Mesodermal cell (in vitro differentiated cells): Measurements from ENCODE around the gene SGK1.
"Not testable (repeated sequence)": the region's sequence is repeated elsewhere in the genome, so short reads cannot be mapped to it uniquely, and the experiment has no call there.

Experiments used
- H3K27ac ChIP-seq: 2 replicates; pipeline ENCODE4 v1.7.0; 2013; ENCODE audit warnings: mild to moderate bottlenecking, low read depth, low read length, moderate library complexity; ENCODE audit not compliant: severe bottlenecking
- H3K36me3 ChIP-seq: 2 replicates; pipeline ENCODE4 v1.7.1; 2013; ENCODE audit warnings: mild to moderate bottlenecking, low read length, moderate library complexity; ENCODE audit not compliant: control insufficient read depth, insufficient read depth
- H3K4me1 ChIP-seq: one replicate; pipeline ENCODE4 v1.7.1; 2013; ENCODE audit warnings: mild to moderate bottlenecking, low read length; ENCODE audit not compliant: insufficient read depth, control insufficient read depth, poor library complexity, severe bottlenecking
- H3K4me3 ChIP-seq: 2 replicates; pipeline ENCODE4 v1.7.0; 2013; ENCODE audit warnings: low read length, control low read depth, mild to moderate bottlenecking; ENCODE audit not compliant: insufficient read depth, poor library complexity, severe bottlenecking; ENCODE audit errors: extremely low read depth
- H3K9me3 ChIP-seq: 2 replicates; pipeline ENCODE4 v1.7.1; 2013; ENCODE audit warnings: mild to moderate bottlenecking, low read length, moderate library complexity; ENCODE audit not compliant: control insufficient read depth
- WGBS, 2 experiments: methylation state at CpG; one replicate each; pipeline ENCODE4 v1.1.5; 2013; ENCODE audit warnings: missing lambda C conversion rate in 2 of 2; ENCODE audit not compliant: insufficient coverage in 2 of 2; 5-methylcytosine and 5-hydroxymethylcytosine counted together

Gene SGK1

DNA sequence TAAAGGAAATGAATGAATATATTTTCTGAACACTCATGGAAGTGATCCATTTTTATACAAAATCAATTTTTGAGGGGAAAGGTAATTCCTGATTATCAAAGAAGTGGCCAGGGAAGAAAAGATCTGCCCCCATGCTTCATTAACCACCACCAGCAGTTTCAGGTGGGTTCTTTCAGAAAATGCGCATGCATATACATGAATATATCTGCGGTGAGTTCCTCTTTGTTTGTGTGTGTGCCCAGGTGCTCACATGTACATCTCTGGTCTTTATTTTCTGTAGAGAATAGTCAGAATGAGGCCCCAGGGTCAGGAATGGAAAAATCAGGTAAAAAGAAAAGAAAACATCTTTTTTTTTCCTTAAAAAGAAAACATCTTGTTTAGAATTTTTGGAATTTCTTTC is 88.4 kb downstream of the SGK1 start:
- H3K27ac ChIP-seq: no peak overlapping the region
- H3K36me3 ChIP-seq: no peaks in the 10 kb centered on the region
- H3K4me1 ChIP-seq: no peaks in the 10 kb centered on the region
- WGBS, 2 experiments: 40% methylated on average over 1 of the region's 2 CpGs; no CpG with 5 or more reads in 1 of the 2 experiments
- H3K9me3 ChIP-seq: no peaks in the 10 kb centered on the region
- no peak overlapping the region for H3K4me3 ChIP-seq

DNA sequence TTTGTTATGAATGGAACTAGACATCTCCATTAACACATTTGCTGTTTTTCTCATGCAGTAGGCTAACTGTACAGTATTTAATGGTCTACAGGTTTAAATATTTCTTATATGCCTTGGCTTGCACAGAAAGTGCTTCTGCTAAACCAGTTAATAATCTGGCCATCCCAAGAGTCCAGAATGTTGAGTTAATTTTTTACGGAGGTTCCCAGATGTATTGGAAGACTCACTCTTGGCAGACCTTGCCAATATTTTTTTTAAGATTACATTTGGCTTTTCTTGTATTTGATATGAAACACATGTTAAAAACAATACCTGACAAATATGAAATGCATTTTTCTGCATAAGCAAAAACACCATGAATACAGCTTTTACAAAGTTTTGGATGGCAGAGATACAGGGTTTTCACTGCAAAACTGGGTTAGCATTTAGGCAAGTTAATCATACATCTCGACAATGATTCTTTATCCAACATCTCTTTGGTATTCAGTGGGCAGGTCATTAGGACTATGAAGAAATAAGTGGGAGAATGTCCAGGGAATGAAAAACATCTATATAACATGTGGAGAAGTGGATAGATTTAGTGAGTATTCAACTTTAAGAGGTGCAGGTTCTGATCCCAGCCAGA is 94.0 kb downstream of the SGK1 start:
- no peaks in the 10 kb centered on the region for H3K36me3 ChIP-seq
- H3K4me1 ChIP-seq: no peaks in the 10 kb centered on the region
- 100% methylated on average over 1 of the region's 2 CpGs; no CpG with 5 or more reads in 1 of the 2 experiments for WGBS, 2 experiments
- H3K9me3 ChIP-seq: no peaks in the 10 kb centered on the region
- no peak overlapping the region for H3K27ac ChIP-seq
- H3K4me3 ChIP-seq: no peak overlapping the region

DNA sequence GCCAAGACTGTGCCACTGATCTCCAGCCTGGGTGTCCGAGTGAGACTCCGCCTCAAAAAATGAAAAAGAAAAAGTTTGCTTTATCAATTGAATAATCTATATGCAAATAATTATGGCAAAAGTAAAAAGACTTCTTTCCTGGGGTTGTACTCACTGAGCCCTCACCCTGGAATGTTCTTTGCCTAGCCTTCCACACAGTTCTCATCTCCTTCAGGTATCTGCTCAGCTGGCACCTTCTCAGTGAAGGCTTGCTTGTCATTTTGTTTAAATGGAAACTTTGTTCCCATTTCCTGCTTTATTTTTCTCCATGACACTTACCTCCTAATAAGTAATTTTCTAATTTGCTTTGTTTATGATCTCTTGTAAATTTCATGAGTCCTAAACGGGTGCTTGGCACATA is 96.7 kb downstream of the SGK1 start:
- Histone ChIP-seq H3K4me1 (no peaks in the 10 kb centered on the region), H3K36me3 (no peaks in the 10 kb centered on the region), H3K27ac (no peak overlapping the region), H3K9me3 (no peaks in the 10 kb centered on the region), H3K4me3 (no peak overlapping the region)
- WGBS, 2 experiments: no CpG with 5 or more reads among the region's 3 CpGs

DNA sequence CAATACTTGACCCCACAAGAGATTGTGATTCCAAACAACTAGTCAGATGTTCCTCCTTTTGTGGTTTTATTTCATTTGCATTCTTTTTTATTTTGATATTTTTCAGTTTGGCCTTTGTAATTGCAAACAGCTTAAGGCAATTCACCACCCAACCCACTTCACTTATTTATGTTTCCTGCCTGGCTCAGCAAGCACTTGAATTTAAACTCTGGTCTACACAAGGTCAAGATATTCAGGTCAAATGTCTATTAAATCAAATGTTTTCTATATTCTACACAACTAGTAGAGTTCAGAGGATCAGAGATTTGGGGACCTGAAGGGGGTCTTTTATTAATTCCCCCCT is 100.1 kb downstream of the SGK1 start:
- H3K4me1 ChIP-seq: no peaks in the 10 kb centered on the region
- no peaks in the 10 kb centered on the region for H3K36me3 ChIP-seq
- no peak overlapping the region for H3K27ac ChIP-seq
- H3K9me3 ChIP-seq: no peaks in the 10 kb centered on the region
- no peak overlapping the region for H3K4me3 ChIP-seq

DNA sequence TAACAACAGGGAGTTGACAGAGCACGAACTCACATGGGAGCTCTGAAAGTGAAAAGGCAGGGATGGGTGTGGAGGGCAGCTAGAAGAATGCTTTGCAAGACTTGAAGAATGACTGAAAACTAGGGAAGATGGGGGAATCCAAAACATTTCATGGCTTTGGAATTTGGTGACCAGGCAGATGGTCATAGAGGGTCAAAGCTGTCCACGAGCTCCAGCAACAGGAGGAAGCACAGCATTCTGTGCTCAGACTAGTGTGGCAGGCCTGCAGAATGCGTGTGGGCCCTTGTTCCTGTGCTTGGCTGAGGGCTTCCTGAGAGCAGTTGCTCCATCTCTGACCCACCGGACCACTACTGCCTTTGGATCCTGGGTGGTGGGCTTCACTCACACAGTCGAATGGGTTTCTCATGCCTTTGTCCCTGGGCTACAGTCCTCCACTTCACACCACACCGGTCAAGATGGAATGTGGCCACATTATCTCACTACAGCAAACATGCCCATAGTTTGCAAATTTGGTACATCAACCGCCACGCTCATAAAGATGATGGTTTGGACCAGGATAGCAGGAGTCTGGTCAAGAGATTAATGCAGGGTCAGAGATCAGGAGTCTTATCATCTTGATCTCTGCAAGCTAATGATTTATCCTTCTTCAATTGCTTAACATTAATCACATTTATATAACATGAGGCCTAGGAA is 100.7 kb downstream of the SGK1 start:
- 92 to 93% methylated on average over 7 of the region's 8 CpGs for WGBS, 2 experiments
- Histone ChIP-seq H3K9me3 (no peaks in the 10 kb centered on the region), H3K27ac (no peak overlapping the region), H3K4me1 (no peaks in the 10 kb centered on the region), H3K4me3 (no peak overlapping the region), H3K36me3 (no peaks in the 10 kb centered on the region)

DNA sequence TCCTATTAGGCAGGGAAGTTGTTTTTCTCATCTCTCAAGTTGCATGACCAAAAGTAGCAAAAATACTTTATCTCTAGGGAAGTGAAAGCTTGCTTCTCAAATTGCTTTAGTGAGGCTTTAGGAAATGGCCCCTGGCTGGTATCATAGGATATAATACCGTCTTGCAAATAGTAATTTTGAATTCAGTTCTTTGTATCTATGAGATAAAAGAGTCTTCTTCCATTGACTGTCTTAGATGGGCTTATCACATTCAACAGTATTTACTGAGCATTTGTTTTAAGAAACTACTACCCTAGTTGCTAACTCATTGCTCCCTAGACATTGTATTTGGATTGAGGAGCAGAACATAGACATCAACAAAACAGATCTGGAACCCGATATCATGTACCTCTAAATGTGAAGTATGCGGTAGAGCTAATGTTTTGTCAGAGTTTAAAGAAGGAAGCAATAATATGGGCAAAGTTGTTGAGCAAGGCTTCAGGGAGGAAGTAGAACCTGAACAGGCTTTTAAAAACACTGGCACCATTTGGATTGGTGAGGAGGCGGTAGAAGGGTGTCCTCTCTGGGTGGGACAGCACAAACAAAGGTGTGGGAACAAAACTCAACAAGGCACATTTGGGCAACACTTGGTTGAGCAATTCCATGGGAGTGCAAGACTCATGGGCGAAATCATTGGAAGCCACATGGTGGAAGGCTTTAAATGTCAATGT is 101.5 kb downstream of the SGK1 start:
- Histone ChIP-seq H3K36me3 (no peaks in the 10 kb centered on the region), H3K4me3 (no peak overlapping the region), H3K27ac (no peak overlapping the region), H3K9me3 (no peaks in the 10 kb centered on the region), H3K4me1 (no peaks in the 10 kb centered on the region)
- 94 to 98% methylated on average over 4 of the region's 5 CpGs for WGBS, 2 experiments

DNA sequence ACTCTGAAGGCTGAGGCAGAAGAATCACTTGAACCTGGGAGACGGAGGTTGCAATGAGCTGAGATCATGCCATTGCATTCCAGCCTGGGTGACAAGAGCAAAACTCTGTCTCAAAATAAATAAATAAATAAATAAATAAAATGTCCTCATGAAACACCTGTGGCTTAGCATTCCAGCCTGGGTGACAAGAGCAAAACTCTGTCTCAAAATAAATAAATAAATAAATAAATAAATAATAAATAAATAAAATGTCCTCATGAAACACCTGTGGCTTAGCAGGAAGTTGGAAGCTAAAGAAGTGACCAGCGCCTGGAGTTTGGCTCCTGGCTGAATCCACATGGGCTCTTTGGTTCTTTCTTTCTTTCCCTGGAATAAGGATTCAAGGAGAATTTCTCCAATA is 104.5 kb downstream of the SGK1 start:
- not testable (repeated sequence) for H3K4me1 ChIP-seq, H3K4me3 ChIP-seq, H3K36me3 ChIP-seq, H3K9me3 ChIP-seq, H3K27ac ChIP-seq
- WGBS, 2 experiments: 100% methylated on average over 1 of the region's 2 CpGs; no CpG with 5 or more reads in 1 of the 2 experiments

DNA sequence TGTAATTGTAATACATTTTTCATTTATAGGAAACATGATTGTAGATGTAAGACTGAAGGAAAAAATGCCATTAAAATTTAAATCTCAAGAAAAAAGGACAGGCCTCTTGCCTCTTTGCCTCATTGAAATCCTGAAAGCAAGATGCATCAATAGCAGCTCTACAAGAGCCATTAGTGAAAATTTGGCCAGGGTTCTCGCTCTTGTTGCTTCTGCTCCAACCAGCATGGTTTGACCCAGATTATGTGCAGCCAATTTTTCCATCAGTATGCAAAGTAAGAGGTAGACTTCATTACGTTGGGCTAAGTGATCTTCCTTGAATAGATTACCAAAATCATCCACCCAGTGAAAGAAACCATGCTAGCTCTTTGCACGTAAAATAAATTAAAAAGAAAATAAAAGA is 106.6 kb downstream of the SGK1 start:
- Histone ChIP-seq H3K4me1 (no peaks in the 10 kb centered on the region), H3K4me3 (no peak overlapping the region), H3K9me3 (no peaks in the 10 kb centered on the region), H3K36me3 (no peaks in the 10 kb centered on the region), H3K27ac (no peak overlapping the region)
- 100% methylated on average over 1 of the region's 3 CpGs; no CpG with 5 or more reads in 1 of the 2 experiments for WGBS, 2 experiments

DNA sequence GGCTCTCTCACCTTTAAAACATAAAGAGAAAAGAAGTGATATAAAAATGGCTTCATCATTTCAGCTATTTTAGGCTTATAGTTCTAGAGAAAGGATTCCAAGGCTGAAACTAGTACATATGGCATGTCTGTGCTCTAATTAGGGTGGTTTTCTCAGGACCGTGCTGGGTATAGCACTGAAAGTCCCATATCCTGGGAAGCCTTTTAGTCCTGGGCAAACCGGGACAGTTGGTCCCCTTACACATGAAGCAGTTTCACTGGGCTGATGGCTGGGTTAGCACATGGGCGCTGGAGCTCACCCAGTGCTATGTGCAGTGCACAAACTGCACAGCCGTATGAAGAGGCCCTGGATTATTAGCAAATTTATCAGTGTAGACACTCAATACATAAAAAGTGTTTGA is 110.5 kb downstream of the SGK1 start:
- H3K9me3 ChIP-seq: no peaks in the 10 kb centered on the region
- H3K36me3 ChIP-seq: no peaks in the 10 kb centered on the region
- H3K4me1 ChIP-seq: no peaks in the 10 kb centered on the region
- H3K27ac ChIP-seq: no peak overlapping the region
- WGBS, 2 experiments: 94 to 100% methylated on average over 2 to 3 of the region's 4 CpGs
- H3K4me3 ChIP-seq: no peak overlapping the region

DNA sequence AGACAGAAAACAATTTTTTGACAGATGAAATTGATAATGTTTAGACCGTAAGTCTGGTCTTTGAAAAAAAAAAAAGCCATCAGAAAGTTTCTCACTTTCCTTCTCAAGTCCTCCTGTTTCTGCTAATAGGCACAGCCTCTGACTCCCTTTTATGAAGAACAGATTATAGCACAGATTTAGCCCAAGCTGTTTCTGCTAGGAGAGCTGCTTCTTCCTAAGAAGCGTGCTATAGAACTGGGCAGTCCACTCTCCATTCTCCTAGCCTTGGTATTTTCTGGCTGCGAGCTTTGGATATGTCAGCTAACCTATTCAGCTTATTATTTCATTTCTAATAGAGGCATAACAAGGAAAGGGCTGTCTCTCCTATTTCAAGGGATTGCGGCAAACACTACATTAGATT is 112.5 kb downstream of the SGK1 start:
- H3K4me3 ChIP-seq: no peak overlapping the region
- no peak overlapping the region for H3K27ac ChIP-seq
- H3K36me3 ChIP-seq: no peaks in the 10 kb centered on the region
- H3K4me1 ChIP-seq: no peaks in the 10 kb centered on the region
- WGBS, 2 experiments: 90 to 96% methylated on average over 2 of the region's 4 CpGs
- no peaks in the 10 kb centered on the region for H3K9me3 ChIP-seq

DNA sequence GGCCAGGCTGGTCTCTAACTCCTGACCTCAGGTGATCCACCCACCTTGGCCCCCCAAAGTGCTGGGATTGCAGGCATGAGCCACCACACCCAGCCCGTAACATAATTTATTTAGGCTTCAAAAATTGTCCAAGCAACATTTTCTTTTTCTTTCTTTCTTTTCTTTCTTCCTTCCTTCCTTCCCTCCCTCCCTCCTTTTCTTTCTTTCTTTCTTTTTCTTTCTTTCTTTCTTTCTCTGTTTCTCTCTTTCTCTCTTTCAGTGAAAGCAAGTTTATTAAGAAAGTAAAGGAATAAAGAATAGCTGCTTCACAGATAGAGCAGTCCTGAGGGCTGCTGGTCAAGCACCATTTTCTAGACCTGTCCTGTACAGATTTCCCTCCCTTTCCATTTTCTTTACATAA is 113.2 kb downstream of the SGK1 start:
- WGBS, 2 experiments: 80 to 90% methylated on average over 1 of the region's 1 CpG
- not testable (repeated sequence) for H3K4me1 ChIP-seq, H3K36me3 ChIP-seq, H3K9me3 ChIP-seq, H3K27ac ChIP-seq, H3K4me3 ChIP-seq
